Thyroid gland (tissue), 4 donors: Measurements from ENCODE around the gene SLC44A1.

Experiments used
- CTCF ChIP-seq, 6 experiments: fragments of 200-600 bp in 3 of 6; fragments of 450-650 bp in 3 of 6; sonication (generic) in 3 of 6; IDR thresholded peaks; one replicate each; pipeline ENCODE4 v1.5.1; 2016 to 2019; ENCODE audit warnings: antibody characterized with exemption in 6 of 6, mild to moderate bottlenecking in 2 of 6, inconsistent platforms in 1 of 6, moderate library complexity in 1 of 6
- POLR2A ChIP-seq, 2 donors: fragments of 450-650 bp; IDR thresholded peaks; one replicate each; pipeline ENCODE4 v1.6.1; 2017; ENCODE audit warnings: antibody characterized with exemption in 2 of 2, mild to moderate bottlenecking in 2 of 2, moderate library complexity in 1 of 2

DNA sequence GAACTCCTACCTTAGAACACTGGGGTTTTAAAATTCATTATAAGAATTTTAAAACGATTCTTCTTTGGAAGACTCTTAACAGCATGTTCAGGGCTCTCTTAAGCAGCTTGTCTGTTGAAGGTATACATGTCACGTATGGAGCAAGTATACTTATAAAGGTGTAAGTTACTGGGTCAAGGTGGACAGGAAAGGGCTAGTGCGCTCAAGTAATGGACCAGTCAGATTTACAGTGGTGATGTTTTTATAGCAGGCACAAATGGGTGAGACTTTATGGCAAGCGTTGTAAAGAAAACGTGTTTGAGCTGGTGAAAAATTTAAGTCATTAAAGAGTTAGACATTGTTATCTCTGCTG lies 7.9 kb downstream of the SLC44A1 start:
- no peak for TF ChIP-seq CTCF (IDR thresholded peaks at IDR 0.05)
- no peak for TF ChIP-seq POLR2A (IDR thresholded peaks at IDR 0.05)
